Measurements from ENCODE around the gene ATP1A1. TPM values are rescaled to one million over a fixed set of nuclear protein-coding genes. Genes with fewer than 3 reads are reported as not detected.

Gene ATP1A1
- total and polyA plus RNA-seq, 9 of the 15 experiments (the other 6 are each of a cell fraction or from before 2014, with no cell fraction given) = 99.3 to 513 (median 234) TPM

DNA sequence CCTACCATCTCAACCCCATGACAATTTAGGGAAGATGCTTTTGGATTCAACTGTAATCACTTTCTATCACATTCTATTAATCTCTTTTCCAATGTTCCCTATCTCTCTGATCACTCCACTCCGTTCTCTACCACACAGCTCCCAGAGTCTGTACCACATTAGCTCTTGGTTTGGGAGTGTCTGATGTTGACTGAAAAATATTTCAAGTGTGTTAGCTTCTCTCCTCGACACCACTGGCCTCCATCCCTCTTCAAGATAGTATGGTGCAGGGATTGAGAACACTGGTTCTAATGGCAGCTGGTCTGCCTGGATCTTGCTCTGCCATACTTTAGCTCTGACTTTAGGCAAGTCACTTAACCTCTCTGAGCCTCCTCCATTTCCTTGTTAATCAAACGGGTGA is 39.9 kb downstream of the ATP1A1 start:
- Histone ChIP-seq H3K9me3 (replicated peaks; ENCODE audit: control insufficient read depth, insufficient read depth, low read depth, low read length) (no peaks in the 10 kb centered on the region), H3K4me3 (no peak overlapping the region), H3K4me1 (replicated peaks in 1 of 2; ENCODE audit: control insufficient read depth in 2 of 2, insufficient read depth in 2 of 2, low read length in 2 of 2) (peaks cover 46 to 91% of the 10 kb centered on the region in 2 experiments), H3K9me1 (ENCODE audit: control insufficient read depth, insufficient read depth, low read length) (no peaks in the 10 kb centered on the region), H3K9ac (ENCODE audit: insufficient read depth in 1 of 2, low read depth in 2 of 2, low read length in 2 of 2) (no peak overlapping the region), H3K27me3 (ENCODE audit: control insufficient read depth in 2 of 2, insufficient read depth in 2 of 2, low read length in 2 of 2) (no peaks in the 10 kb centered on the region), H3K79me2 (ENCODE audit: control insufficient read depth, insufficient read depth, low read length) (peaks cover 6% of the 10 kb centered on the region; the same call in 1 of the 3 replicates), H3K4me2 (ENCODE audit: insufficient read depth, low read length) (no peak overlapping the region), H4K20me1 (replicated peaks; ENCODE audit: control insufficient read depth, insufficient read depth, low read length) (no peaks in the 10 kb centered on the region), H2AFZ (ENCODE audit: low read depth, low read length) (peak overlapping the region; percentile 23), H3K36me3 (ENCODE audit: control insufficient read depth, insufficient read depth, low read length) (peaks cover 4% of the 10 kb centered on the region), H3K27ac (ENCODE audit: extremely low read depth, low read depth, low read length) (no peak overlapping the region; the same call in 2 of the 3 replicates)
- 23% methylated on average over 3 of the region's 3 CpGs for WGBS (ENCODE audit: insufficient coverage, low coverage, missing lambda C conversion rate)
- TF ChIP-seq FOXJ3 (CRISPR knock-in tag; IDR thresholded peaks at IDR 0.05) (no peak), TSC22D4 (tag; IDR thresholded peaks at IDR 0.05) (no peak)
- TF ChIP-seq, protein P1, sequence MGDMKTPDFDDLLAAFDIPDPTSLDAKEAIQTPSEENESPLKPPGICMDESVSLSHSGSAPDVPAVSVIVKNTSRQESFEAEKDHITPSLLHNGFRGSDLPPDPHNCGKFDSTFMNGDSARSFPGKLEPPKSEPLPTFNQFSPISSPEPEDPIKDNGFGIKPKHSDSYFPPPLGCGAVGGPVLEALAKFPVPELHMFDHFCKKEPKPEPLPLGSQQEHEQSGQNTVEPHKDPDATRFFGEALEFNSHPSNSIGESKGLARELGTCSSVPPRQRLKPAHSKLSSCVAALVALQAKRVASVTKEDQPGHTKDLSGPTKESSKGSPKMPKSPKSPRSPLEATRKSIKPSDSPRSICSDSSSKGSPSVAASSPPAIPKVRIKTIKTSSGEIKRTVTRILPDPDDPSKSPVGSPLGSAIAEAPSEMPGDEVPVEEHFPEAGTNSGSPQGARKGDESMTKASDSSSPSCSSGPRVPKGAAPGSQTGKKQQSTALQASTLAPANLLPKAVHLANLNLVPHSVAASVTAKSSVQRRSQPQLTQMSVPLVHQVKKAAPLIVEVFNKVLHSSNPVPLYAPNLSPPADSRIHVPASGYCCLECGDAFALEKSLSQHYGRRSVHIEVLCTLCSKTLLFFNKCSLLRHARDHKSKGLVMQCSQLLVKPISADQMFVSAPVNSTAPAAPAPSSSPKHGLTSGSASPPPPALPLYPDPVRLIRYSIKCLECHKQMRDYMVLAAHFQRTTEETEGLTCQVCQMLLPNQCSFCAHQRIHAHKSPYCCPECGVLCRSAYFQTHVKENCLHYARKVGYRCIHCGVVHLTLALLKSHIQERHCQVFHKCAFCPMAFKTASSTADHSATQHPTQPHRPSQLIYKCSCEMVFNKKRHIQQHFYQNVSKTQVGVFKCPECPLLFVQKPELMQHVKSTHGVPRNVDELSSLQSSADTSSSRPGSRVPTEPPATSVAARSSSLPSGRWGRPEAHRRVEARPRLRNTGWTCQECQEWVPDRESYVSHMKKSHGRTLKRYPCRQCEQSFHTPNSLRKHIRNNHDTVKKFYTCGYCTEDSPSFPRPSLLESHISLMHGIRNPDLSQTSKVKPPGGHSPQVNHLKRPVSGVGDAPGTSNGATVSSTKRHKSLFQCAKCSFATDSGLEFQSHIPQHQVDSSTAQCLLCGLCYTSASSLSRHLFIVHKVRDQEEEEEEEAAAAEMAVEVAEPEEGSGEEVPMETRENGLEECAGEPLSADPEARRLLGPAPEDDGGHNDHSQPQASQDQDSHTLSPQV (IDR thresholded peaks at IDR 0.05) = 0 out of 2 replicates have a peak, but pooled peaks have one; percentile 41
- FAIRE-seq (no peak), DNase-seq (ENCODE audit: extremely low read depth in 1 of 4, low spot score in 3 of 4) (no peak), ATAC-seq (no peak)
- BruUV-seq (replicated peaks) = no TSS peak
- ChIA-PET POLR2A (interaction anchor here (1.5 to 3.2 kb wide), 2 partner anchors 12 to 16 kb away, joined by 6 to 13 read pairs; no protein-coding TSS in a partner anchor), CTCF (ENCODE audit: low intra/inter-chr PET ratio) (no interaction called here)
- intact Hi-C loops (cut with micrococcal nuclease) (no loop called here), in situ Hi-C loops (cut with MboI) (no loop called here)
